ENCODE data around the gene POLR3A.
"Not testable (repeated sequence)": the region's sequence is repeated elsewhere in the genome, so short reads cannot be mapped to it uniquely, and the experiment has no call there.

The POLR3A gene

GRCh38 chr10:78015546-78015945 lies 13.8 kb downstream of the POLR3A start:
- no peak overlapping the region for H3K27ac Mint-ChIP-seq
- no peaks in the 10 kb centered on the region for H3K4me1 Mint-ChIP-seq (ENCODE audit: low read depth)
- no peaks in the 10 kb centered on the region for H3K27me3 Mint-ChIP-seq
- no peaks in the 10 kb centered on the region for H3K9me3 Mint-ChIP-seq
- no peak overlapping the region for H3K4me3 Mint-ChIP-seq
- peaks cover 67% of the 10 kb centered on the region for H3K36me3 Mint-ChIP-seq (ENCODE audit: low read depth)

GRCh38 chr10:78013564-78013963 lies 15.8 kb downstream of the POLR3A start:
- Mint-ChIP-seq H3K36me3 (ENCODE audit: low read depth) (peaks cover 74% of the 10 kb centered on the region), H3K9me3 (no peaks in the 10 kb centered on the region), H3K27me3 (no peaks in the 10 kb centered on the region), H3K27ac (no peak overlapping the region), H3K4me3 (no peak overlapping the region), H3K4me1 (ENCODE audit: low read depth) (no peaks in the 10 kb centered on the region)

GRCh38 chr10:78011065-78011464 lies 18.2 kb downstream of the POLR3A start:
- Mint-ChIP-seq H3K27ac (no peak overlapping the region), H3K4me1 (ENCODE audit: low read depth) (no peaks in the 10 kb centered on the region), H3K27me3 (no peaks in the 10 kb centered on the region), H3K36me3 (ENCODE audit: low read depth) (peaks cover 69% of the 10 kb centered on the region), H3K9me3 (no peaks in the 10 kb centered on the region), H3K4me3 (no peak overlapping the region)

DNA sequence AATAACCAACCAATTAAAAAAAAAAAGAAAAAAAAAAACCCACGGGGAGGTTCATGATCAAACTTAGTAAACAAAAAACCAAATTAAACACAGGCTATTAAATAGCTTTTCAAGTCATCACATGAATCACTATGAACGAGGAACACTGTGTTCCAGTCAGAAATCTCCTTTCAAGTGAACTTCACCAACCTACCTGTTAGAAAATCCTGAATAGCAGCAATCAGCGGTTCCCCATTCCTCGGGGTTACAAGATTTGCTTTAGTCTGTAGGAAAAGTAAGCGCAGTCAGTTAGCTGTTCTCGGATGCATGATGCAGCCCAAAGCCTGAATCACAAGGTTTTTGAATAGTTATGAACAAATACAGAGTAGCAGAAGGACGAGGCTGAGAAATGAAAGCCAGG lies 19.0 kb downstream of the POLR3A start:
- Mint-ChIP-seq H3K9me3 (no peaks in the 10 kb centered on the region), H3K36me3 (ENCODE audit: low read depth) (peaks cover 71% of the 10 kb centered on the region), H3K4me1 (ENCODE audit: low read depth) (no peaks in the 10 kb centered on the region), H3K27me3 (no peaks in the 10 kb centered on the region), H3K4me3 (no peak overlapping the region), H3K27ac (no peak overlapping the region)

DNA sequence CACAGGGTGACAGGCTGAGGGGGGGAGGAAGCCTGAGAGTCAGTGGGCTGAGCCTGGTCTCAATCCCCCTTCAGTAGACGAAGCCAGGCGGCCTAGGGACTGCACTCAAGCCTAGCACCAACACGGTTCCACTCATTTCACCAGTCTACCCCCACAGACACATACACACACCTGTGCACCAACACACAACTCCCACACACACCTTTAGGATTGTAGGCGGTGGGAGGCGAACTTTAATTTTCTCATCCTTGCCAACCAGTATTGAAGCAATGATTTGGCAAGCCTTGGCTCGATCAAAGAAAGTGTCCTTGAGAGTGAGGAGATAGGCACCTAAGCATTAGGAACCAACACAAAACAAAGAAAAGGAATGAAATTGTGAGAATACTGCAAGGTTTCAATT lies 19.7 kb downstream of the POLR3A start:
- Mint-ChIP-seq H3K4me3 (no peak overlapping the region), H3K27ac (no peak overlapping the region), H3K27me3 (no peaks in the 10 kb centered on the region), H3K4me1 (ENCODE audit: low read depth) (no peaks in the 10 kb centered on the region), H3K9me3 (no peaks in the 10 kb centered on the region), H3K36me3 (ENCODE audit: low read depth) (peaks cover 72% of the 10 kb centered on the region)

DNA sequence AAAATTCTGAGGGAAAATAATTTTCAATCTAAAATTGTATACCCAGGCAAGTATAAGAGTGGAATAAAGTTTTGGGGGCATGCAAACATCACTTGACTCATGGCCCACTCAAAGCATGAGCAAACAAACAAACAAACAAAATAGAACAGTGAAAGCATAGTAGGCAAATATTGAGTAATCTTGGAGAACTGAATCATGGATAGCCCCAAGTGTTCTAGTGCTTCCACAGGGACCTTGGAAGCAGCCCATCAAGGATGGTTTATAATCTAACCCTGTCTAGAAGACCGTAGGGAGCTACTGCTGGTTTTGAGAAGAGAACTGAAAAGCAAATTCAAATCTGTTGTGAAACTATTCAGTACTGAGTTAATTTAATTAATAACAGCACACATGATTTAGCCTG lies 22.1 kb downstream of the POLR3A start:
- Mint-ChIP-seq H3K4me1 (ENCODE audit: low read depth) (no peaks in the 10 kb centered on the region), H3K36me3 (ENCODE audit: low read depth) (peaks cover 78% of the 10 kb centered on the region), H3K27ac (no peak overlapping the region), H3K9me3 (no peaks in the 10 kb centered on the region), H3K4me3 (no peak overlapping the region), H3K27me3 (no peaks in the 10 kb centered on the region)

DNA sequence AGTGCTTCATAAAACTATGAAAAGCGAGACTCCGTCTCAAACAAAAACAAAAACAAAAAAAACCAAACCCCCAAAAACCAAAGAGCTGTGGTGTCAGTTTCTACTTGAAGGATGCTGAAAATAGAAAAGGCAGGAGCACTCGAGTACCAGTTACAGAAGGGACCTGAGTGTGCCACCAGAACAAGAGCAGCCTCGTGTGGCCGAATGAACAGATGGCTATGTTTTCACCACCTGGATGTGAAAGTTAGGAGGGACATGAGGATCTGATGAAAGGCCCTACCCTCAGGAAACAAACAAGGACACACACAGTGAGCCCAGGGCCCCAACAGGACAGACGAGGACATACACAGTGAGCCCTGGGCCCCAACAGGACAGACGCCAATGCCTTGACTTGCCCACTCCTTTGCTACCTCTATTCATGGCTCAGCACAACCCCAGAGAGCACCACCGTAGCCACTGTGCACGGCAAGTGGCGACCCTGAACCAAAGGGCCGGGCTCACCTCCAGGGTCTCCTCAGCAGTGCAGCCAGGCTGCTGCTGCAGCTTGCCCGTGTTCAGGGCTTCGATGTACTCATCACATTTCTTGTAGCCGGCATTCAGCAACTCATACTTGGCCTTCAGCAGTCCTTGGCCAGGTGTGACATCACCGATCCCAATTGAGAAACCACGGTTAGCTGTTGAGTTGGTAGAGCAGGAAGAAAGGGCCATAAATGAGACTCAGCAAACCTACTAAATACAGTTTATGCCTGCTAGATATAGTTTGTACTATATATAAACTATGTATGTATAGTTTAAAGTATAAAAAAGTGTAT lies 24.9 kb downstream of the POLR3A start:
- no peaks in the 10 kb centered on the region for H3K9me3 Mint-ChIP-seq
- no peaks in the 10 kb centered on the region for H3K4me1 Mint-ChIP-seq (ENCODE audit: low read depth)
- H3K27me3 Mint-ChIP-seq: no peaks in the 10 kb centered on the region
- peaks cover 81% of the 10 kb centered on the region for H3K36me3 Mint-ChIP-seq (ENCODE audit: low read depth)
- no peak overlapping the region for H3K4me3 Mint-ChIP-seq
- H3K27ac Mint-ChIP-seq: no peak overlapping the region

DNA sequence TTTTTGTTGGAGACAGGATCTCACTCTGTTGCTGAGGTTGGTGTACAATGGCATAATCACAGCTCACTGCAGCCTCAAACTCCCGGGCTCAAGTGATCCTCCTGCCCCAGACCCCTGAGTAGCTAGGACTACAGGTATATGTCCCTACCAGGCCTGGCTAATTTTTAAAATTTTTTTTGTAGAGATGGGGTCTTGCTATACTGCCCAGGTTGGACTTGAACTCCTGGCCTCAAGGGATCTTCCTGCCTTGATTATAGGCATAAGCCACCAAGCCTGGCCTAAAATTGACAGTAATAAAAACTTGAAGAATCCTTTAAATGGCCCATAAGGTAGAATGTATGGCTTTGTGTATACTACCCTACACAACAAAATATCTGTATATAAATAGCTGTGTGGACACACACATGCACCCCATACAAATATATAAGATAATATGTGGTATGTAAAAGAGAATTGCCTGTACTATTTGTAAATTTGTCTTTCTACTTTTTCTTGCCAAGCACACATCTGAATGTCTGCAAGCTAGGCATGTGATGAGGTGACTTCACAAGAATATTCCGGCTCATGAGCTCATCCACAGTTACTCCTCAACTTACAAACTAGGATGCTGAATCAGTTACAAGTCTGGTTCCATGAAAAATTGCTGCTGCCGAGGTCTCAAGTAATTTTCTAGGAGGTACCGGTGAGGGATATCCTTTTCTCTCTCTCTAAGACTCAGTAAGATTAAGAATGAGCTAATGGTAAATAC lies 26.6 kb downstream of the POLR3A start:
- no peaks in the 10 kb centered on the region for H3K9me3 Mint-ChIP-seq
- H3K36me3 Mint-ChIP-seq (ENCODE audit: low read depth): peaks cover 88% of the 10 kb centered on the region
- no peaks in the 10 kb centered on the region for H3K27me3 Mint-ChIP-seq
- H3K4me1 Mint-ChIP-seq (ENCODE audit: low read depth): no peaks in the 10 kb centered on the region
- no peak overlapping the region for H3K27ac Mint-ChIP-seq
- H3K4me3 Mint-ChIP-seq: no peak overlapping the region

GRCh38 chr10:78000956-78001472 lies 28.3 kb downstream of the POLR3A start:
- Mint-ChIP-seq H3K4me3 (no peak overlapping the region), H3K36me3 (ENCODE audit: low read depth) (peaks cover 87% of the 10 kb centered on the region), H3K9me3 (no peaks in the 10 kb centered on the region), H3K4me1 (ENCODE audit: low read depth) (no peaks in the 10 kb centered on the region), H3K27ac (no peak overlapping the region), H3K27me3 (no peaks in the 10 kb centered on the region)

- Mint-ChIP-seq H3K4me1 (ENCODE audit: low read depth) (no peaks in the 10 kb centered on the region), H3K36me3 (ENCODE audit: low read depth) (peaks cover 84% of the 10 kb centered on the region), H3K27ac (no peak overlapping the region), H3K9me3 (no peaks in the 10 kb centered on the region), H3K4me3 (no peak overlapping the region), H3K27me3 (no peaks in the 10 kb centered on the region)
These were observed 29.1 kb downstream of the POLR3A start for GRCh38 chr10:78000206-78000605.

- H3K4me1 Mint-ChIP-seq (ENCODE audit: low read depth); H3K27me3 Mint-ChIP-seq; H3K4me3 Mint-ChIP-seq; H3K27ac Mint-ChIP-seq; H3K9me3 Mint-ChIP-seq: not testable (repeated sequence)
- H3K36me3 Mint-ChIP-seq (ENCODE audit: low read depth): peaks cover 79% of the 10 kb centered on the region
These were observed 30.5 kb downstream of the POLR3A start for GRCh38 chr10:77998780-77999179.

GRCh38 chr10:77993620-77994019 lies 35.7 kb downstream of the POLR3A start:
- Mint-ChIP-seq H3K36me3 (ENCODE audit: low read depth) (peaks cover 71% of the 10 kb centered on the region), H3K9me3 (no peaks in the 10 kb centered on the region), H3K27me3 (no peaks in the 10 kb centered on the region), H3K4me3 (no peak overlapping the region), H3K4me1 (ENCODE audit: low read depth) (no peaks in the 10 kb centered on the region), H3K27ac (no peak overlapping the region)

- Mint-ChIP-seq H3K27me3 (no peaks in the 10 kb centered on the region), H3K4me1 (ENCODE audit: low read depth) (no peaks in the 10 kb centered on the region), H3K4me3 (no peak overlapping the region), H3K9me3 (no peaks in the 10 kb centered on the region), H3K27ac (no peak overlapping the region), H3K36me3 (ENCODE audit: low read depth) (peaks cover 75% of the 10 kb centered on the region)
These were observed 40.1 kb downstream of the POLR3A start for GRCh38 chr10:77989081-77989724.

- H3K36me3 Mint-ChIP-seq (ENCODE audit: low read depth): peaks cover 74% of the 10 kb centered on the region
- H3K27ac Mint-ChIP-seq: no peak overlapping the region
- no peaks in the 10 kb centered on the region for H3K27me3 Mint-ChIP-seq
- H3K9me3 Mint-ChIP-seq: no peaks in the 10 kb centered on the region
- H3K4me1 Mint-ChIP-seq (ENCODE audit: low read depth): no peaks in the 10 kb centered on the region
- H3K4me3 Mint-ChIP-seq: no peak overlapping the region
These were observed 41.6 kb downstream of the POLR3A start for GRCh38 chr10:77987671-77988255.

DNA sequence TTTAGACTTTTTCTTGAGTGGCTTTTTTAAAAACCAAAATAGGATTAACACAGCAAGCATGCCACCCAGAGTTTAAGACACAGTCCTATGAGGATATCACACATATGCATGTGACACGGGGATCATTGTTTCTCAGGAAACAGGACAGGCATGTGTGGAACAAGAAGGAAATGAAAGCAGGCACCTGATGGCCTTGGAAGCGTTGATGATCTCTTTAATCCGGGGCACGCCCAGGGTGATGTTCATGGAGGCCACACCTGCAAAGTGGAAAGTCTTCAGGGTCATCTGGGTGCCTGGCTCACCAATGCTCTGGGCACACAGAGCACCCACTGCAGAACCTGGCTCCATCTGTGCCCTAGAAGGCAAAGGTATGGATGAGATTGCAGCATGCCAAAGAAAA lies 44.3 kb downstream of the POLR3A start:
- no peaks in the 10 kb centered on the region for H3K4me1 Mint-ChIP-seq (ENCODE audit: low read depth)
- H3K27ac Mint-ChIP-seq: no peak overlapping the region
- peaks cover 78% of the 10 kb centered on the region for H3K36me3 Mint-ChIP-seq (ENCODE audit: low read depth)
- no peaks in the 10 kb centered on the region for H3K27me3 Mint-ChIP-seq
- no peaks in the 10 kb centered on the region for H3K9me3 Mint-ChIP-seq
- H3K4me3 Mint-ChIP-seq: no peak overlapping the region

Measured in stimulated activated naive CD8-positive, alpha-beta T cell treated with anti-CD3 and anti-CD28 coated beads, Interleukin-15, Interleukin-2, amounts not matched to agents 100 ng/mL and 50 ng/mL, for 24 hours (primary cell).